GM23338 (cell line): Measurements from ENCODE around the gene FOXP4. TPM values are rescaled to one million over a fixed set of nuclear protein-coding genes. Genes with fewer than 3 reads are reported as not detected.
A peak's percentile ranks its signal among the peaks of the same experiment; 100 is the strongest.

Experiments used
- ATAC-seq: fragments of 200-7000 bp; cut with Tn5 transposase; 3 replicates; pipeline ENCODE4 v1.9.1; 2020
- DNase-seq: peaks from one replicate; pipeline ENCODE4 v3.0.0-alpha.2; 2015; ENCODE audit warnings: low spot score
- H2AFZ ChIP-seq: fragments of 200-600 bp; sonication (generic); 2 replicates; pipeline ENCODE4 v1.8.0; 2016; ENCODE audit warnings: antibody characterized with exemption, mild to moderate bottlenecking, moderate library complexity
- H3F3A ChIP-seq: fragments of 200-600 bp; sonication (generic); replicated peaks from 2 replicates; pipeline ENCODE4 v1.8.0; 2017; ENCODE audit warnings: antibody characterized with exemption, mixed run types, low read depth
- H3K27ac ChIP-seq: fragments of 200-600 bp; sonication (generic); 2 replicates; pipeline ENCODE4 v1.6.1; 2016; ENCODE audit warnings: low read depth
- H3K27me3 ChIP-seq: fragments of 200-600 bp; sonication (generic); 2 replicates; pipeline ENCODE4 v1.8.0; 2016; ENCODE audit warnings: mild to moderate bottlenecking, mixed run types, moderate library complexity; ENCODE audit not compliant: insufficient read depth
- H3K36me3 ChIP-seq: fragments of 200-600 bp; sonication (generic); 2 replicates; pipeline ENCODE4 v1.8.0; 2016; ENCODE audit warnings: mild to moderate bottlenecking; ENCODE audit not compliant: insufficient read depth
- H3K4me1 ChIP-seq: fragments of 200-600 bp; sonication (generic); 2 replicates; pipeline ENCODE4 v1.8.0; 2016; ENCODE audit warnings: mild to moderate bottlenecking, moderate library complexity; ENCODE audit not compliant: insufficient read depth
- H3K4me2 ChIP-seq: fragments of 200-600 bp; sonication (generic); 2 replicates; pipeline ENCODE4 v1.7.1; 2017; ENCODE audit warnings: mixed run types
- H3K4me3 ChIP-seq: fragments of 200-600 bp; sonication (generic); 2 replicates; pipeline ENCODE4 v1.6.1; 2016; ENCODE audit warnings: mixed run types
- H3K79me2 ChIP-seq: fragments of 200-600 bp; sonication (generic); replicated peaks from 2 replicates; pipeline ENCODE4 v1.8.0; 2017; ENCODE audit warnings: mild to moderate bottlenecking; ENCODE audit not compliant: insufficient read depth
- H3K9me2 ChIP-seq: fragments of 200-600 bp; sonication (generic); 2 replicates; pipeline ENCODE4 v1.8.0; 2017; ENCODE audit not compliant: insufficient read depth
- H4K20me1 ChIP-seq: fragments of 200-600 bp; sonication (generic); replicated peaks from 2 replicates; pipeline ENCODE4 v1.8.0; 2017; ENCODE audit warnings: mild to moderate bottlenecking; ENCODE audit not compliant: insufficient read depth
- H3K27ac Mint-ChIP-seq: 2 replicates; pipeline ENCODE4 v1.8.0; 2020; ENCODE audit warnings: inconsistent platforms, mild to moderate bottlenecking, moderate library complexity, mixed read lengths
- H3K27me3 Mint-ChIP-seq: 3 replicates; pipeline ENCODE4 v1.8.0; 2022; ENCODE audit warnings: low read depth, mild to moderate bottlenecking, moderate library complexity, mixed read lengths, inconsistent platforms; ENCODE audit not compliant: insufficient read depth, poor library complexity
- H3K36me3 Mint-ChIP-seq: 3 replicates; pipeline ENCODE4 v1.8.0; 2021; ENCODE audit warnings: low read depth, mild to moderate bottlenecking, inconsistent platforms, moderate library complexity, mixed read lengths
- H3K4me1 Mint-ChIP-seq: 3 replicates; pipeline ENCODE4 v1.8.0; 2020; ENCODE audit warnings: mild to moderate bottlenecking, inconsistent platforms, mixed read lengths
- H3K4me3 Mint-ChIP-seq: 3 replicates; pipeline ENCODE4 v1.8.0; 2021; ENCODE audit warnings: moderate library complexity, mild to moderate bottlenecking, inconsistent platforms, mixed read lengths
- H3K9me3 Mint-ChIP-seq: 3 replicates; pipeline ENCODE4 v1.8.0; 2020; ENCODE audit warnings: moderate library complexity, mild to moderate bottlenecking, inconsistent platforms, mixed read lengths
- CREB1 ChIP-seq: fragments of 250-450 bp; sonication (Bioruptor Pico); IDR thresholded peaks from 2 replicates; pipeline ENCODE4 v1.5.0; 2020; ENCODE audit warnings: low read depth, mild to moderate bottlenecking, moderate library complexity
- EZH2 ChIP-seq: fragments of 200-600 bp; sonication (generic); IDR thresholded peaks from one replicate; pipeline ENCODE4 v1.8.0; 2017; ENCODE audit warnings: antibody characterized with exemption, mild to moderate bottlenecking, low read depth; ENCODE audit not compliant: unreplicated experiment
- EZH2phosphoT487 ChIP-seq: fragments of 200-600 bp; sonication (generic); IDR thresholded peaks from one replicate; pipeline ENCODE4 v1.8.1; 2018; ENCODE audit warnings: antibody characterized with exemption; ENCODE audit not compliant: unreplicated experiment
- NANOG ChIP-seq: IDR thresholded peaks from 2 replicates; pipeline ENCODE4 v1.6.1; 2016; ENCODE audit warnings: antibody characterized with exemption, borderline replicate concordance
- STAT1 ChIP-seq: IDR thresholded peaks from one replicate; pipeline ENCODE4 v1.6.1; 2016; ENCODE audit warnings: antibody characterized with exemption; ENCODE audit not compliant: unreplicated experiment
- ZNF114 ChIP-seq: fragments of 250-450 bp; sonication (Bioruptor Pico); IDR thresholded peaks from 2 replicates; pipeline ENCODE4 v1.5.0; 2020; ENCODE audit warnings: mild to moderate bottlenecking, moderate library complexity
- long read RNA-seq: library from polyadenylated mRNA; unstranded; transcript quantifications from one replicate; pipeline ENCODE4 v2.0.0, GENCODE V29; 2020; ENCODE audit not compliant: unreplicated experiment
- polyA plus RNA-seq: library from polyadenylated mRNA; unstranded; fragments of >200 nt; fragmentation: Nextera tagmentation; extraction: Ambion mirVana; gene quantifications from 2 replicates; pipeline ENCODE4 v1.2.1, GENCODE V29; 2016
- total RNA-seq: library from RNA; depleted of rRNA; stranded (reverse); fragments of >200 nt; shearing (Covaris generic); gene quantifications from 2 replicates; pipeline ENCODE4 v1.2.3, GENCODE V29; 2014; rRNA removed
- TF ChIP-seq, protein P1 (sequence below): IDR thresholded peaks from one replicate; pipeline ENCODE4 v1.6.1; 2018; ENCODE audit warnings: antibody characterized with exemption; ENCODE audit not compliant: unreplicated experiment
- TF ChIP-seq, protein P2 (sequence below): IDR thresholded peaks from 2 replicates; pipeline ENCODE4 v1.6.1; 2016; ENCODE audit warnings: antibody characterized with exemption

FOXP4 gene, protein sequence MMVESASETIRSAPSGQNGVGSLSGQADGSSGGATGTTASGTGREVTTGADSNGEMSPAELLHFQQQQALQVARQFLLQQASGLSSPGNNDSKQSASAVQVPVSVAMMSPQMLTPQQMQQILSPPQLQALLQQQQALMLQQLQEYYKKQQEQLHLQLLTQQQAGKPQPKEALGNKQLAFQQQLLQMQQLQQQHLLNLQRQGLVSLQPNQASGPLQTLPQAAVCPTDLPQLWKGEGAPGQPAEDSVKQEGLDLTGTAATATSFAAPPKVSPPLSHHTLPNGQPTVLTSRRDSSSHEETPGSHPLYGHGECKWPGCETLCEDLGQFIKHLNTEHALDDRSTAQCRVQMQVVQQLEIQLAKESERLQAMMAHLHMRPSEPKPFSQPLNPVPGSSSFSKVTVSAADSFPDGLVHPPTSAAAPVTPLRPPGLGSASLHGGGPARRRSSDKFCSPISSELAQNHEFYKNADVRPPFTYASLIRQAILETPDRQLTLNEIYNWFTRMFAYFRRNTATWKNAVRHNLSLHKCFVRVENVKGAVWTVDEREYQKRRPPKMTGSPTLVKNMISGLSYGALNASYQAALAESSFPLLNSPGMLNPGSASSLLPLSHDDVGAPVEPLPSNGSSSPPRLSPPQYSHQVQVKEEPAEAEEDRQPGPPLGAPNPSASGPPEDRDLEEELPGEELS
- 9.7 and 13.5 TPM in 2 replicates for total RNA-seq
- polyA plus RNA-seq: 5.1 and 6.3 TPM in 2 replicates
- long read RNA-seq, partial matches to known transcripts: 0 of 2 reads
- long read RNA-seq, other reads (novel, unspliced or antisense): 2 of 2 reads

DNA sequence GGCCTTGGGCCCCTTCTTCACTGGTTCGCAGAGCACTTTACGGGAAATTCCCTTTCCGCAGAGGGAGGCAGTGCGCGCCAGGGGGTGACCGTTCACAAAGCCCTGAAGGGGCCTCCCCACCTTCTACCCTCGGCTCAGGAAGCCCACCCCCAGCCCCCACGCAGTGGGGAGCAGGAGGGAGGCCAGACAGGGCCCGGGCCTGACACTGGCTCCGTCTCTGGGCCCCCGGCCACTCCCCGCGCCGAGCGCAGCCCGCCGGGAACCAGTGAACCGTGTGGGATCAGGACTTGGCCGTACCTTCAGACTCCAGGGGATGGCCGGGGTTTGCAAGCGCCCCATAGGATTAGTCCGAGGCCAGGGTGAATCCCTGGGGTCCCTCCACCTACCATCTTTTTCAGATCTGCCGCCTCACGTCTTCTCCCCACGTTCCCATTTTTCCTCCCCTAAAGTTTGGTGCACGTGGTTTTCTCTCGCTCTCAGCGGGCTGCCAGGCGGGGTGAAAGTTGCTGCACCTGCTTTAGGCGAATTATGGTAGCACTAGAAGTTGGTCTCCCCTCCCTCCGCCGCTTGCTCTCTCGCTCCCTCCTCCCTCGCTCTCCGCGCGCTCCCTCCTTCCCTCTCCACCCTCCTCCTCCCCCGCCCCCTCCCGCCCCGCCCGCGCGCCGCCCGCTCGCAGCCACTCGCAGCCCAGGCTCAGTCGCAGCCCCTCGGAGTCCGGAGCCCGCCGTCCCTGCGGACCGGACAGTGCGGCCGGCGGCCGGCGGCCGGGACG, at the start of gene FOXP4:
Gene FOXP4 (plus strand): TSS at position 679 of the 772 bp plus-strand sequence. CDS start 19,380 bp downstream, outside the sequence.
- no peak within 1 kb of the TSS for H3K27ac ChIP-seq
- H3K4me2 ChIP-seq: peak within 1 kb of the TSS; percentile 100
- peaks cover 32% of the 10 kb centered on the region for H3K4me1 ChIP-seq
- DNase-seq: peak; percentile 98
- Mint-ChIP-seq H3K36me3 (peaks cover 10% of the 10 kb centered on the region), H3K9me3 (no peaks in the 10 kb centered on the region; the same call in 2 of the 3 replicates), H3K4me1 (peaks cover 46% of the 10 kb centered on the region), H3K4me3 (peak within 1 kb of the TSS; percentile 94), H3K27me3 (peaks cover 61% of the 10 kb centered on the region), H3K27ac (no peak within 1 kb of the TSS)
- TF ChIP-seq, protein P1, sequence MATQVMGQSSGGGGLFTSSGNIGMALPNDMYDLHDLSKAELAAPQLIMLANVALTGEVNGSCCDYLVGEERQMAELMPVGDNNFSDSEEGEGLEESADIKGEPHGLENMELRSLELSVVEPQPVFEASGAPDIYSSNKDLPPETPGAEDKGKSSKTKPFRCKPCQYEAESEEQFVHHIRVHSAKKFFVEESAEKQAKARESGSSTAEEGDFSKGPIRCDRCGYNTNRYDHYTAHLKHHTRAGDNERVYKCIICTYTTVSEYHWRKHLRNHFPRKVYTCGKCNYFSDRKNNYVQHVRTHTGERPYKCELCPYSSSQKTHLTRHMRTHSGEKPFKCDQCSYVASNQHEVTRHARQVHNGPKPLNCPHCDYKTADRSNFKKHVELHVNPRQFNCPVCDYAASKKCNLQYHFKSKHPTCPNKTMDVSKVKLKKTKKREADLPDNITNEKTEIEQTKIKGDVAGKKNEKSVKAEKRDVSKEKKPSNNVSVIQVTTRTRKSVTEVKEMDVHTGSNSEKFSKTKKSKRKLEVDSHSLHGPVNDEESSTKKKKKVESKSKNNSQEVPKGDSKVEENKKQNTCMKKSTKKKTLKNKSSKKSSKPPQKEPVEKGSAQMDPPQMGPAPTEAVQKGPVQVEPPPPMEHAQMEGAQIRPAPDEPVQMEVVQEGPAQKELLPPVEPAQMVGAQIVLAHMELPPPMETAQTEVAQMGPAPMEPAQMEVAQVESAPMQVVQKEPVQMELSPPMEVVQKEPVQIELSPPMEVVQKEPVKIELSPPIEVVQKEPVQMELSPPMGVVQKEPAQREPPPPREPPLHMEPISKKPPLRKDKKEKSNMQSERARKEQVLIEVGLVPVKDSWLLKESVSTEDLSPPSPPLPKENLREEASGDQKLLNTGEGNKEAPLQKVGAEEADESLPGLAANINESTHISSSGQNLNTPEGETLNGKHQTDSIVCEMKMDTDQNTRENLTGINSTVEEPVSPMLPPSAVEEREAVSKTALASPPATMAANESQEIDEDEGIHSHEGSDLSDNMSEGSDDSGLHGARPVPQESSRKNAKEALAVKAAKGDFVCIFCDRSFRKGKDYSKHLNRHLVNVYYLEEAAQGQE: no peak
- TF ChIP-seq CREB1 (no peak), EZH2phosphoT487 (no peak), STAT1 (no peak), EZH2 (peak; percentile 62), NANOG (no peak), ZNF114 (CRISPR knock-in tag) (no peak)
- TF ChIP-seq, protein P2, sequence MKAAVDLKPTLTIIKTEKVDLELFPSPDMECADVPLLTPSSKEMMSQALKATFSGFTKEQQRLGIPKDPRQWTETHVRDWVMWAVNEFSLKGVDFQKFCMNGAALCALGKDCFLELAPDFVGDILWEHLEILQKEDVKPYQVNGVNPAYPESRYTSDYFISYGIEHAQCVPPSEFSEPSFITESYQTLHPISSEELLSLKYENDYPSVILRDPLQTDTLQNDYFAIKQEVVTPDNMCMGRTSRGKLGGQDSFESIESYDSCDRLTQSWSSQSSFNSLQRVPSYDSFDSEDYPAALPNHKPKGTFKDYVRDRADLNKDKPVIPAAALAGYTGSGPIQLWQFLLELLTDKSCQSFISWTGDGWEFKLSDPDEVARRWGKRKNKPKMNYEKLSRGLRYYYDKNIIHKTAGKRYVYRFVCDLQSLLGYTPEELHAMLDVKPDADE: 0 out of 2 replicates have a peak, but pooled peaks have one; percentile 28
- no peaks in the 10 kb centered on the region; the same call in none of the 2 replicates for H4K20me1 ChIP-seq
- H3K27me3 ChIP-seq: peaks cover 82% of the 10 kb centered on the region
- H2AFZ ChIP-seq: peak within 1 kb of the TSS; percentile 96
- no peaks in the 10 kb centered on the region for H3K36me3 ChIP-seq
- H3F3A ChIP-seq: peaks cover 17% of the 10 kb centered on the region
- ATAC-seq: peak; percentile 61
- H3K4me3 ChIP-seq: peak within 1 kb of the TSS; percentile 92
- H3K9me2 ChIP-seq: no peaks in the 10 kb centered on the region
- H3K79me2 ChIP-seq: peaks cover 35% of the 10 kb centered on the region
